ENCODE results near the gene CDHR1. TPM values are rescaled to one million over a fixed set of nuclear protein-coding genes. Genes with fewer than 3 reads are reported as not detected.

CDHR1 gene
- polyA plus RNA-seq, 3 donors = not detected

GRCh38 chr10:84237199-84238051, 43.1 kb downstream of the CDHR1 start:
- no peak overlapping the region for H2AFZ ChIP-seq (ENCODE audit: insufficient read depth, low read depth, low read length, poor library complexity, severe bottlenecking)
- H3K27ac ChIP-seq (ENCODE audit: low read depth in 1 of 2, low read length in 2 of 2) = no peak overlapping the region
- no peaks in the 10 kb centered on the region for H3K4me1 Mint-ChIP-seq
- DNase-seq = no peak
- peak overlapping the region in 1 of 2 donors; percentile 26 for H3K4me3 Mint-ChIP-seq
- H3K27ac Mint-ChIP-seq = no peak overlapping the region
- H3K9me3 ChIP-seq (replicated peaks in 1 of 2; ENCODE audit: control insufficient read depth in 1 of 2, insufficient read depth in 1 of 2, low read length in 2 of 2) = no peaks in the 10 kb centered on the region
- intact Hi-C loops (cut with micrococcal nuclease) = no loop called here
- peak; percentile 11 for TF ChIP-seq CTCF (IDR thresholded peaks at IDR 0.05)
- H3K4me1 ChIP-seq (ENCODE audit: control insufficient read depth in 1 of 2, insufficient read depth in 2 of 2, low read length in 2 of 2) = no peaks in the 10 kb centered on the region
- H3K79me2 ChIP-seq (ENCODE audit: insufficient read depth, low read length) = no peaks in the 10 kb centered on the region
- no peaks in the 10 kb centered on the region for H4K20me1 ChIP-seq (ENCODE audit: insufficient read depth, low read length)
- 53% methylated on average over 49 of the region's 52 CpGs for WGBS (ENCODE audit: insufficient coverage)
- H3K4me2 ChIP-seq (replicated peaks; ENCODE audit: extremely low read depth, low read length, poor library complexity, severe bottlenecking) = no peak overlapping the region
- H3K27me3 Mint-ChIP-seq (ENCODE audit: low read depth in 3 of 3) = peaks cover 4 to 16% (median 14%) of the 10 kb centered on the region in 3 donors
- H3K36me3 Mint-ChIP-seq = no peaks in the 10 kb centered on the region
- H3K9ac ChIP-seq (ENCODE audit: insufficient read depth, low read length, poor library complexity, severe bottlenecking) = no peak overlapping the region
- no peak overlapping the region for H3K4me3 ChIP-seq (replicated peaks in 1 of 3; ENCODE audit: low read depth in 2 of 3, low read length in 3 of 3)
- H3K9me3 Mint-ChIP-seq = peaks cover 0 to 8% (median 2%) of the 10 kb centered on the region in 7 donors
- no peaks in the 10 kb centered on the region for H3K27me3 ChIP-seq (ENCODE audit: control insufficient read depth in 2 of 2, insufficient read depth in 2 of 2, low read length in 2 of 2)
- H3K36me3 ChIP-seq (replicated peaks in 1 of 2; ENCODE audit: control insufficient read depth in 1 of 2, insufficient read depth in 2 of 2, low read length in 2 of 2) = no peaks in the 10 kb centered on the region

GRCh38 chr10:84238909-84239308, 44.6 kb downstream of the CDHR1 start:
- Mint-ChIP-seq H3K4me3 (no peak overlapping the region), H3K27ac (no peak overlapping the region), H3K4me1 (no peaks in the 10 kb centered on the region), H3K9me3 (peaks cover 0 to 8% (median 3%) of the 10 kb centered on the region in 7 donors), H3K36me3 (no peaks in the 10 kb centered on the region), H3K27me3 (ENCODE audit: low read depth in 3 of 3) (peaks cover 4 to 15% (median 11%) of the 10 kb centered on the region in 3 donors)
- H3K27ac ChIP-seq (ENCODE audit: low read depth in 1 of 2, low read length in 2 of 2) = no peak overlapping the region
- no peaks in the 10 kb centered on the region for H3K4me1 ChIP-seq (ENCODE audit: control insufficient read depth in 1 of 2, insufficient read depth in 2 of 2, low read length in 2 of 2)
- H3K9ac ChIP-seq (ENCODE audit: insufficient read depth, low read length, poor library complexity, severe bottlenecking) = no peak overlapping the region
- H3K4me2 ChIP-seq (replicated peaks; ENCODE audit: extremely low read depth, low read length, poor library complexity, severe bottlenecking) = no peak overlapping the region
- no peaks in the 10 kb centered on the region for H3K9me3 ChIP-seq (replicated peaks in 1 of 2; ENCODE audit: control insufficient read depth in 1 of 2, insufficient read depth in 1 of 2, low read length in 2 of 2)
- H2AFZ ChIP-seq (ENCODE audit: insufficient read depth, low read depth, low read length, poor library complexity, severe bottlenecking) = no peak overlapping the region
- WGBS (ENCODE audit: insufficient coverage) = 92% methylated on average over 2 of the region's 3 CpGs
- H3K27me3 ChIP-seq (ENCODE audit: control insufficient read depth in 2 of 2, insufficient read depth in 2 of 2, low read length in 2 of 2) = no peaks in the 10 kb centered on the region
- no peak for TF ChIP-seq CTCF (IDR thresholded peaks at IDR 0.05)
- H3K4me3 ChIP-seq (replicated peaks in 1 of 3; ENCODE audit: low read depth in 2 of 3, low read length in 3 of 3) = no peak overlapping the region
- no peaks in the 10 kb centered on the region for H3K79me2 ChIP-seq (ENCODE audit: insufficient read depth, low read length)
- H3K36me3 ChIP-seq (replicated peaks in 1 of 2; ENCODE audit: control insufficient read depth in 1 of 2, insufficient read depth in 2 of 2, low read length in 2 of 2) = no peaks in the 10 kb centered on the region
- no peak for DNase-seq
- intact Hi-C loops (cut with micrococcal nuclease) = no loop called here
- H4K20me1 ChIP-seq (ENCODE audit: insufficient read depth, low read length) = no peaks in the 10 kb centered on the region

All from CD14-positive monocyte (primary cell).